ENCODE data around the gene FIGN. TPM values are rescaled to one million over a fixed set of nuclear protein-coding genes. Genes with fewer than 3 reads are reported as not detected.

The FIGN gene, protein sequence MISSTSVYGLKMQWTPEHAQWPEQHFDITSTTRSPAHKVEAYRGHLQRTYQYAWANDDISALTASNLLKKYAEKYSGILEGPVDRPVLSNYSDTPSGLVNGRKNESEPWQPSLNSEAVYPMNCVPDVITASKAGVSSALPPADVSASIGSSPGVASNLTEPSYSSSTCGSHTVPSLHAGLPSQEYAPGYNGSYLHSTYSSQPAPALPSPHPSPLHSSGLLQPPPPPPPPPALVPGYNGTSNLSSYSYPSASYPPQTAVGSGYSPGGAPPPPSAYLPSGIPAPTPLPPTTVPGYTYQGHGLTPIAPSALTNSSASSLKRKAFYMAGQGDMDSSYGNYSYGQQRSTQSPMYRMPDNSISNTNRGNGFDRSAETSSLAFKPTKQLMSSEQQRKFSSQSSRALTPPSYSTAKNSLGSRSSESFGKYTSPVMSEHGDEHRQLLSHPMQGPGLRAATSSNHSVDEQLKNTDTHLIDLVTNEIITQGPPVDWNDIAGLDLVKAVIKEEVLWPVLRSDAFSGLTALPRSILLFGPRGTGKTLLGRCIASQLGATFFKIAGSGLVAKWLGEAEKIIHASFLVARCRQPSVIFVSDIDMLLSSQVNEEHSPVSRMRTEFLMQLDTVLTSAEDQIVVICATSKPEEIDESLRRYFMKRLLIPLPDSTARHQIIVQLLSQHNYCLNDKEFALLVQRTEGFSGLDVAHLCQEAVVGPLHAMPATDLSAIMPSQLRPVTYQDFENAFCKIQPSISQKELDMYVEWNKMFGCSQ
- 2.0 to 2.4 TPM (median 2.3 TPM) in 5 replicates for total RNA-seq (2022; extraction: Qiagen RNA extraction)

DNA sequence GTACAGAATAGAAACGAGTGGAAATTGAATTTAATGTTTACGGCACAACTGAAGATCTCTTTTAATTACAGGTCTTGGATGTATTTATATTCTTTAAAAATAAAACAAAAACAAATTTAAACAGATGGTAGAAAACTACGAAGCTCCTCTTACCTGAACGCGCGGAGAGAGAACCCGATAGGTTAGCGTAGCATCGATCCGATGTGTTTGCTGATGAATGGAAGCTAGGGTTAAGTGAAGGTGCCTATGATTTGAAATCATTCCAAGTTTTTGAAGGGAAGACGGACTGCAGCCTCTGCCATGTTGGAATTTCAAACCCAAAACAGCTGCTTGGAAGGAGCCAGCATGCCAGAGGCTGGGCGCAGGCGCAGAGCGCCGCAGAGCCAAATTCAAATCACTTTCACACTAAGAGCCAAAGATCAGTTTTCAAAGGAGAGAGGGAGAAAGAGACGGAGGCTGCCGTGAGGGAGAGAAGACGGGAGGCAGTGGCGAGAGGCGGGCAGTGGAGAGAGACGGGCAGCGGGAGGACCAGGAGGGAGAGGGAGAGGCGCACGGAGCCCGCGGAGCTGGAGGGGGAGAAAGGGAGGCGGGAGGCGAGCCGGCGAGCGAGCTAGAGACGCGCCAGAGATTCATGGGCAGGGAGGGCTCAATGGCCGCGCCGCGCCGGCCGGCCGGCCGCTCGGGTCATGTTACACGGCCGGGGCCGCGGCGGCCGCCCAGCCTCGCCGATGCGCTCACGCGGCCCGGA, at the start of gene FIGN:
Gene FIGN, minus strand, starts transcription at position 324 of the 748 bp plus-strand sequence. CDS start 1,081 bp downstream, outside the sequence.

All from A549 treated with Mapracorat at 1 μM for 4 hours (cell line).